Stomach smooth muscle (tissue), 2 donors: ENCODE results near the gene MEIOSIN.

Experiments
- H3K27ac ChIP-seq: one replicate; pipeline ENCODE4 v1.7.0; 2013; ENCODE audit warnings: mild to moderate bottlenecking, low read length, inconsistent platforms
- H3K27me3 ChIP-seq, 2 donors: one replicate each; pipeline ENCODE4 v1.7.0; 2013; ENCODE audit warnings: low read length in 2 of 2; ENCODE audit not compliant: insufficient read depth in 2 of 2, control insufficient read depth in 1 of 2
- H3K36me3 ChIP-seq, 2 donors: one replicate each; pipeline ENCODE4 v1.7.0; 2013; ENCODE audit warnings: low read length in 2 of 2; ENCODE audit not compliant: control insufficient read depth in 2 of 2, insufficient read depth in 2 of 2
- H3K4me1 ChIP-seq: one replicate; pipeline ENCODE4 v1.7.0; 2013; ENCODE audit warnings: low read length; ENCODE audit not compliant: control insufficient read depth, insufficient read depth
- H3K4me3 ChIP-seq, 2 donors: one replicate each; pipeline ENCODE4 v1.7.0; 2013; ENCODE audit warnings: low read length in 2 of 2
- H3K9ac ChIP-seq, 2 donors: one replicate each; pipeline ENCODE4 v1.7.0; 2013; ENCODE audit warnings: low read length in 2 of 2, mild to moderate bottlenecking in 1 of 2
- H3K9me3 ChIP-seq, 2 donors: one replicate each; pipeline ENCODE4 v1.7.0; 2013; ENCODE audit warnings: low read length in 2 of 2; ENCODE audit not compliant: control insufficient read depth in 2 of 2
- donor health status: healthy.
- donor health status: Pancreatic carcinoma.

Gene MEIOSIN

DNA sequence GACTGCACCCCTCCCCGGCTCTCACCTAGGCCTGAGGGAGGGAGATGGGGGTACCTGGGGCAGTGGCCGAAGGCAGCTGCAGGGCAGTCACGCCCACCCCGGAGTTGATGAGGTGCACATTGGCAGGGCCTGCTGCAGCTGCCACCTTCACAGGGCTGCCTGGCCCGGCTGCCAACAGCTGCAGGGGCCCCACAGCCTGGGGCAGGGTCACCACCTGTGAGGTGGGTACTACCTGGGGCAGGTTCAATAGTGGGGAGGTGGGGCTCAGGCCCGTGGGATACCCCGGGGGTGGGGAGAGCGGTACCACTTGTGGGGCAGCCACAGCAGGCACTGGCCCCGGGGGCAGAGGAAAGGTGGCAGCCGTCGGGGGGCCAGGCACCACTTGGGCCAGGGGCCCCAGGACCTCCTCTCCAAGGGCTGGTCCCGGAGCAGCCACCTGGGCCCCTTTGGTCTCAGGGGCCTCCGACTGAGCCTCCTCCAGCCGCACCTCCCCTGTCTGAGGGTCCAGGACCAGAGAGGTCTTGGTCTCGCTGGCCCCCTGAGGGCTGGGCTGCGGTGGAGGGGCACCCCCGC lies 33.1 kb downstream of the MEIOSIN start:
- Histone ChIP-seq H3K4me1 (peaks cover 70% of the 10 kb centered on the region), H3K36me3 (peaks cover 0 to 2% of the 10 kb centered on the region in 2 donors), H3K27me3 (no peaks in the 10 kb centered on the region), H3K9ac (peak overlapping the region; percentile 84 to 87), H3K9me3 (no peaks in the 10 kb centered on the region), H3K4me3 (peak overlapping the region; percentile 83 to 91), H3K27ac (peak overlapping the region; percentile 93)

DNA sequence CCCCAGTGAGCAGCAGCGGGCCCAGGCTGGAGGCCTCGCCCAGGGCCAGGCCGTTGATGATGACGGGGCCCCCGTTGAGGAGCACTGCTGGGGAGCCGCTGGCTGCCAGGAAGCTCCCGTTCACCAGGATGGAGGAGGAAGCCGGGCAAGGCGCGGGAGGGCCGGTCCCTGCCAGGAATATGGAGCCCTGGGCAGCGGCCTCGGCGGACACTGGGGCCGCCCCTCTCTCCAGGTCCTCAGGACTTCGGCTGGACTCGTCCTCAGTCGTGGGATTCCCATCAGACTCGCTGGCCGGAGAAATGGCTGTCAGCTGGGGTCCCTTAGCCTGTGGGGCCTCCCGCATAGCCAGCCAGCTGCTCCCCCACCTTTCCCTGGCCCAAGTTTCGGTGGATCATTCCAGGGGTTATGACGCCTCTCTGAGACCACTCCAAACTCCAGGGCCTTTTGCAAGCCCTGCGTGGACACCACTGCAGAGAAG lies 33.7 kb downstream of the MEIOSIN start:
- peaks cover 0 to 5% of the 10 kb centered on the region in 2 donors for H3K36me3 ChIP-seq
- H3K4me1 ChIP-seq: peaks cover 70% of the 10 kb centered on the region
- H3K27me3 ChIP-seq: no peaks in the 10 kb centered on the region
- peak overlapping the region; percentile 84 to 87 for H3K9ac ChIP-seq
- H3K9me3 ChIP-seq: no peaks in the 10 kb centered on the region
- H3K27ac ChIP-seq: peak overlapping the region; percentile 93
- peak overlapping the region; percentile 83 to 91 for H3K4me3 ChIP-seq

DNA sequence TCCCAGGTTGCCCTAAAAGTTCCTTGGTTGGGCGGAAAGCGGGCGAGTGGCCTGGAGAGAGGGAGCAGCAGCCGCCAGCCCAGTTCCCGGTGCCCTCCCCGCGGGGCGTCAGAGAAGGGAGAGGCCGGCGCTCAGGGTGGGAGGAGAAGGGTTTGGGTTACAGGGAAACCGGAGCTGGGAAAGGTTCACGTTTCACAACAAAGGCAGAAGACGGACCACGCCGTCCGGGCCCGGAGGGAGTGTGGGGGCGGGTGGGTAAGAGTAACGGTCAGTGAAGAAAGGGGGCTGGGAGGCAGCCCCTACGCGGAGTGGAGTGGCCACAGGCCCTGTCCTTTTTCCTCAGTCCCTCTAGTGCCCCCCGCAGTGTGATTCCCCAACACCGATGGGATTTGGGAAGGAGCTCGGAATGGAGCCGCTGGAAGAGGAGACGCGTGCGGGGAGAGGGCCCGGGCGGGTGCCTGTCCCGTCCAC lies 34.2 kb downstream of the MEIOSIN start:
- peak overlapping the region; percentile 83 to 91 for H3K4me3 ChIP-seq
- peaks cover 75% of the 10 kb centered on the region for H3K4me1 ChIP-seq
- no peaks in the 10 kb centered on the region for H3K27me3 ChIP-seq
- no peaks in the 10 kb centered on the region for H3K9me3 ChIP-seq
- H3K36me3 ChIP-seq: peaks cover 0 to 9% of the 10 kb centered on the region in 2 donors
- peak overlapping the region; percentile 93 for H3K27ac ChIP-seq
- H3K9ac ChIP-seq: peak overlapping the region; percentile 84 to 87

DNA sequence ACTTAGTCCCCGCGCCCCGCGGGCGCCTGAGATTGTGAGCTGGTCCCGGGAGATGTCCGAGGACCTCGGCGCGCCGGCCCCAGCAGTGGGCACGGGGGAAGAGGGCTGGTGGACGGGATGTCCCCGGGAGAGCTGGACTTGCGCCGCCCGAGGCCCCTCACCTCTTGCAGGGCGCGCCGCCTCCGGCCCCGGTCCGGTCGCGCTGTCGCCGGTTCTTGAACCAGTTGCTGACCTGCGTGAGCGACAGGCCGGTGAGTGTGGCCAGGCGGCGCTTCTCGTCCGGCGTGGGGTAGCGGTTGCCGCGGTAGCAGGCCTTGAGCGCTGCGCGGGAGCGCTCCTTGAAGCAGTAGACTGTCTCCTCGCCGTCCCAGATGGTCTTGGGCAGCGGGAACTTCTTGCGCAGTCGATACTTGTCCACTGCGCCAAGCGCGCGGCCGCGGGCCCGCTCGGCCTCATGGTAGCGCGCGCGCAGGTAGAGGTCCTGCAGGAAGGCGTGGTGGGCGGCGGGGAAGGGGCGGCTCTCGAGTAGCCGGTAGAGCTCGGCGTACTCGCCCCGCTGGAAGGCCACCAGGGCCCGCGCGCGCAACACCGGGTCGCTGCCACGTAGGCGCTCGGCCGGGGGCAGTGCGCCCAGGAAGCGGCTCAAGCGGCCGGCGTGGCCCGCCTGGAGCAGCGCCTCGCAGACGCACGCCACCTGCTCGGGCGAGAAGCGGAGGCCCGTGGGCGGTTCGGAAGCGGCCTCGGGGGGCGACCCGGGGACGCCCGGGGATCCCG lies 34.8 kb downstream of the MEIOSIN start:
- Histone ChIP-seq H3K4me3 (peak overlapping the region; percentile 83 to 91), H3K4me1 (peaks cover 75% of the 10 kb centered on the region), H3K36me3 (peaks cover 1 to 13% of the 10 kb centered on the region in 2 donors), H3K9ac (peak overlapping the region; percentile 84 to 87), H3K9me3 (no peaks in the 10 kb centered on the region), H3K27ac (peak overlapping the region; percentile 93), H3K27me3 (no peaks in the 10 kb centered on the region)

DNA sequence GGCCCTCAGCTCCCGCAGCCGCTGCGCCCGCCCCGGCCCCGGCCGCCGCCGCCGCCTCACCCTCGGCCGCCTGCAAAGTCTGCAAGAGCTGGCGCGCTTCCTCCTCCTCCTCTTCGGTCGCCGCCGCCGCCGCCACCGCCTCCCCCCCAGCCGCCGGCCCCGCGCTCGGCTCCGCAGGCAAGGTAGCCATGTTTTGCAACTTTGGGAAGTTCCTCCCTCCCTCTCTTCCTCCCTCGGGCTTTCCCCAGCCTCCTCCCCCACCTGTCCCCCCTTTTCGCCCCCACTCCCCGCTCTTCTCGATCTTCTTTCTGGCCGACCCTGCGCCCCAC lies 35.4 kb downstream of the MEIOSIN start:
- Histone ChIP-seq H3K4me3 (peak overlapping the region; percentile 83 to 91), H3K36me3 (peaks cover 7 to 16% of the 10 kb centered on the region in 2 donors), H3K27me3 (no peaks in the 10 kb centered on the region), H3K27ac (peak overlapping the region; percentile 93), H3K9ac (peak overlapping the region; percentile 79 to 87), H3K9me3 (no peaks in the 10 kb centered on the region), H3K4me1 (peaks cover 75% of the 10 kb centered on the region)

DNA sequence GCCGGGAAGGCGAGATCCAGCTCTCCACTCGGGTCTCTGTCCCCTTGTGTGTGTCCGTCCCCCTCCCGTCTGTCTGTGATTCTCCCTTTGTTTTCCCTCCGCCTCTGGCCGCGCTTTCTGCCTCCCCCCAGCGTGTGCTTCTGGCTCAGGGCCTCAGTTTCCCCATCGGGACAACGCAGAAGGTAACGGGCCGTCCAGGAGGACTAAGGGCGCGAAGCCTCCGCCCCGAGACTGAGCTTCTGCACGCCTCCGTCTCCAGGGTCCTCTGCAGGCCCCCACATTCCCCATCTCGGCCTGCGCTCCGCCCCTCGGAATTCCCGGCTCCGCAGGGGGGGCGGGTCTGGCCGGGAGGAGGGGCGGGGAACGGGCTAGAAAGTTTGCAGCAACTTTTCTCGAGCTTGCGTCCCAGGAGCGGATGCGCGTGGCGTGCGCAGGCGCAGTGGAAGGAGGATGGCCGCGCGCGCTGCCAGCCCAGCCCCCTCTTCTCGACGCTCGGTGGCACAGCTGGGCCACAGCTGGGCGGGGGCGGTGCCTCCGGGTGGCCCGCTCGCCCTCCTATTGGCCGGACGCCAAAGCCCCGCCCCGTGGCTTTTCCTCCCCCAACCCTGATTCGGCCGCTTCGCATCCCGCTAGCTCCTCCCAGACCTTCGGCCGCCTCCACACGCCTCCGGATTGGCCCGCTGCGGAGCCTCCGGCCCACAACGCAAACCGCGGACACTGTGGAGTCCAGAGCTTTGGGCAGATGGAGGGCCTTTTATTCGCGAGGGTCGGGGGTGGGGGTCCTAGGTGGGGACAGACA lies 35.9 kb downstream of the MEIOSIN start, which contains the start of gene SIX5:
SIX5 (minus strand) TSS at position 269 of the 799 bp plus-strand sequence. CDS start 408 bp downstream, outside the sequence.
- H3K9me3 ChIP-seq: no peaks in the 10 kb centered on the region
- peak within 1 kb of the TSS; percentile 93 for H3K27ac ChIP-seq
- peak within 1 kb of the TSS; percentile 84 to 87 for H3K9ac ChIP-seq
- H3K4me1 ChIP-seq: peaks cover 71% of the 10 kb centered on the region
- H3K4me3 ChIP-seq: peak within 1 kb of the TSS; percentile 83 to 91
- H3K36me3 ChIP-seq: peaks cover 7 to 17% of the 10 kb centered on the region in 2 donors
- H3K27me3 ChIP-seq: no peaks in the 10 kb centered on the region

DNA sequence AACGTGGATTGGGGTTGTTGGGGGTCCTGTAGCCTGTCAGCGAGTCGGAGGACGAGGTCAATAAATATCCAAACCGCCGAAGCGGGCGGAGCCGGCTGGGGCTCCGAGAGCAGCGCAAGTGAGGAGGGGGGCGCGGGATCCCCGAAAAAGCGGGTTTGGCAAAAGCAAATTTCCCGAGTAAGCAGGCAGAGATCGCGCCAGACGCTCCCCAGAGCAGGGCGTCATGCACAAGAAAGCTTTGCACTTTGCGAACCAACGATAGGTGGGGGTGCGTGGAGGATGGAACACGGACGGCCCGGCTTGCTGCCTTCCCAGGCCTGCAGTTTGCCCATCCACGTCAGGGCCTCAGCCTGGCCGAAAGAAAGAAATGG lies 36.6 kb downstream of the MEIOSIN start:
- H3K4me3 ChIP-seq: peak overlapping the region; percentile 73 to 75
- H3K27me3 ChIP-seq: no peaks in the 10 kb centered on the region
- H3K9ac ChIP-seq: peak overlapping the region; percentile 41 to 74
- peaks cover 9 to 21% of the 10 kb centered on the region in 2 donors for H3K36me3 ChIP-seq
- no peaks in the 10 kb centered on the region for H3K9me3 ChIP-seq
- peaks cover 64% of the 10 kb centered on the region for H3K4me1 ChIP-seq
- H3K27ac ChIP-seq: peak overlapping the region; percentile 89

DNA sequence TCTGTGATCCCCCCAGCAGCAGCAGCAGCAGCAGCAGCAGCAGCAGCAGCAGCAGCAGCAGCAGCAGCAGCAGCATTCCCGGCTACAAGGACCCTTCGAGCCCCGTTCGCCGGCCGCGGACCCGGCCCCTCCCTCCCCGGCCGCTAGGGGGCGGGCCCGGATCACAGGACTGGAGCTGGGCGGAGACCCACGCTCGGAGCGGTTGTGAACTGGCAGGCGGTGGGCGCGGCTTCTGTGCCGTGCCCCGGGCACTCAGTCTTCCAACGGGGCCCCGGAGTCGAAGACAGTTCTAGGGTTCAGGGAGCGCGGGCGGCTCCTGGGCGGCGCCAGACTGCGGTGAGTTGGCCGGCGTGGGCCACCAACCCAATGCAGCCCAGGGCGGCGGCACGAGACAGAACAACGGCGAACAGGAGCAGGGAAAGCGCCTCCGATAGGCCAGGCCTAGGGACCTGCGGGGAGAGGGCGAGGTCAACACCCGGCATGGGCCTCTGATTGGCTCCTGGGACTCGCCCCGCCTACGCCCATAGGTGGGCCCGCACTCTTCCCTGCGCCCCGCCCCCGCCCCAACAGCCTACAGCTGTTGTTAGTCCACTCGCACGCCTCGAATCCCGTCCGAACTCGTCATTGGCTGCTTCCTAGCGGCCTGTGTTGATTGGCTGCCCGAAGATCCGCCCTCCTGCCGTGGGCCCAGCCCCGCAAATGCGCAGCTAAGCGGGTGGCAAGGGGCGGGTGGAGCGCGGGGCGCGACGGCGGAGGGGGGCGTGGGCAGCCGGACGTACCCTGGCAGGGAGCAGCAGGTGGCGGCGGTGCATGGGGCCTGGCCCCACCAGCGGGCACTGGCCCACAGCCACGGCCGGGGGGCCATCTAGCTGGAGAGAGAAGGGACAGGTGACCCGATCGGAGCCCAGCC lies 37.2 kb downstream of the MEIOSIN start:
- H3K27ac ChIP-seq: peak overlapping the region; percentile 89
- H3K9me3 ChIP-seq: no peaks in the 10 kb centered on the region
- H3K9ac ChIP-seq: peak overlapping the region; percentile 47 to 48
- peaks cover 58% of the 10 kb centered on the region for H3K4me1 ChIP-seq
- H3K36me3 ChIP-seq: peaks cover 10 to 23% of the 10 kb centered on the region in 2 donors
- no peaks in the 10 kb centered on the region for H3K27me3 ChIP-seq
- peak overlapping the region; percentile 73 to 75 for H3K4me3 ChIP-seq

DNA sequence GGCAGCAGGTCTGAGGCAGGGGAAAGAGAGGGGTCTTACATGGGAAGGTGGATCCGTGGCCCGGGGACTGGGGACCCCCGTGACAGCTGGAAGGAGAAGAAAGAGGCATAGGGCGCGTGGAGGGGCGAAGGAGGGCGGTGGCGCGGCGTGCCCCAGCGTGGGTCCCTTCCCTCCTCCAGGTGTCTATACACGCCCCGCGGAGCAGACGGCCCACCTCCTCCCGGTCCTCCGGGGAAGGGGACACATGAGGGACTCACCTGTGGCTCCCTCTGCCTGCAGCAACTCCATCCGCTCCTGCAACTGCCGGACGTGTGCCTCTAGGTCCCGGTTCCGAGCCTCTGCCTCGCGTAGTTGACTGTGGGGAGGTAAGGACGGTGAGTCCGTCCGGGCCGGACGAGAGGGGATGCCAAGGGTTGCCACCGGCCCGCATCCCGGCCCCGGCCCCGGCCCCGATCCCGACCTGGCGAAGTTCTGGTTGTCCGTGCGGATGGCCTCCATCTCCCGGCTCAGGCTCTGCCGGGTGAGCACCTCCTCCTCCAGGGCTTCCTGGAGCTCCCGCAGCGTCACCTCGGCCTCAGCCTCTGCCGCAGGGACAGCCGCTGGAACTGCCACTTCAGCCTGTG lies 38.2 kb downstream of the MEIOSIN start:
- Histone ChIP-seq H3K27ac (peak overlapping the region; percentile 89), H3K4me1 (peaks cover 48% of the 10 kb centered on the region), H3K9ac (peak overlapping the region in 1 of 2 donors; percentile 48), H3K36me3 (peaks cover 11 to 23% of the 10 kb centered on the region in 2 donors), H3K9me3 (no peaks in the 10 kb centered on the region), H3K27me3 (no peaks in the 10 kb centered on the region), H3K4me3 (peak overlapping the region; percentile 25 to 75)
